ENCODE results near the gene CNN2. TPM values are rescaled to one million over a fixed set of nuclear protein-coding genes. Genes with fewer than 3 reads are reported as not detected.

CNN2 gene
- total and polyA plus RNA-seq, 2 of the 13 experiments (the other 11 are each of a cell fraction or from before 2014, with no cell fraction given): 63.6 to 70.0 TPM

- intact Hi-C loops (cut with micrococcal nuclease; ENCODE audit: unreplicated experiment): no loop called here
- WGBS (ENCODE audit: low lambda C conversion rate): 0% methylated on average over 8 of the region's 27 CpGs
- H3K27me3 ChIP-seq (ENCODE audit: control insufficient read depth in 1 of 2, insufficient read depth in 2 of 2, low read length in 2 of 2): no peaks in the 10 kb centered on the region
- ATAC-seq: peak; percentile 73
- peak overlapping the region; percentile 62 to 79 (median 73) for H3K4me3 ChIP-seq (replicated peaks in 1 of 3; ENCODE audit: insufficient read depth in 1 of 3, low read depth in 2 of 3, low read length in 3 of 3)
- H3K4me1 ChIP-seq (ENCODE audit: insufficient read depth, low read length): peaks cover 30% of the 10 kb centered on the region
- no TSS peak for BruUV-seq (replicated peaks)
- peaks cover 4 to 17% of the 10 kb centered on the region in 2 experiments; a peak in 4 of 5 replicates for H3K36me3 ChIP-seq (replicated peaks in 1 of 2; ENCODE audit: control insufficient read depth in 1 of 2, insufficient read depth in 2 of 2, low read length in 2 of 2)
- FAIRE-seq: peak; percentile 81
- no peaks in the 10 kb centered on the region for H3K79me2 ChIP-seq (ENCODE audit: insufficient read depth, low read length)
- no peaks in the 10 kb centered on the region for H3K9me3 ChIP-seq (ENCODE audit: low read length)
- ChIA-PET CTCF (ENCODE audit: low intra/inter-chr PET ratio, low total read pairs) (no interaction called here), POLR2A (interaction anchor here (0.8 to 4.1 kb wide), 8 partner anchors 8 to 57 kb away, joined by 3 to 71 read pairs (median 4); partner anchors contain the start of gene CNN2)
- H4K20me1 ChIP-seq (ENCODE audit: insufficient read depth, low read length): no peaks in the 10 kb centered on the region
- peak overlapping the region; percentile 23 for H3K27ac ChIP-seq (ENCODE audit: extremely low read length, insufficient read depth, low read length)
- H3K9ac ChIP-seq (ENCODE audit: insufficient read depth, low read depth, low read length): peak overlapping the region; percentile 58
- in situ Hi-C loops (cut with HindIII; ENCODE audit: extremely low pct_ligation_motif_present, low pct_unique_long_range_greater_than_20kb): no loop called here
- H3K4me2 ChIP-seq (ENCODE audit: low read depth, low read length): peak overlapping the region; percentile 98
- H2AFZ ChIP-seq (ENCODE audit: low read length): no peak overlapping the region
- peak; percentile 87 for DNase-seq (ENCODE audit: low spot score)
- TF ChIP-seq ZMYM3 (CRISPR knock-in tag; IDR thresholded peaks at IDR 0.05) (peak; percentile 67; the same call in 1 of the 2 replicates), ARID4A (CRISPR knock-in tag; IDR thresholded peaks at IDR 0.05; ENCODE audit: borderline replicate concordance) (peak; percentile 55; the same call in 1 of the 2 replicates), MAFF (IDR thresholded peaks at IDR 0.05; ENCODE audit: low read depth, low read length) (no peak), SPEN (CRISPR knock-in tag; IDR thresholded peaks at IDR 0.05; ENCODE audit: low read depth) (0 out of 2 replicates have a peak, but pooled peaks have one; percentile 37), MXI1 (IDR thresholded peaks at IDR 0.05; ENCODE audit: borderline replicate concordance, low read depth, low read length) (peak; percentile 48; the same call in 1 of the 3 replicates), PITX1 (CRISPR knock-in tag; IDR thresholded peaks at IDR 0.05) (peak; percentile 96), ZNF629 (CRISPR knock-in tag; conservative IDR thresholded peaks at IDR 0.05) (peak; percentile 96), MEIS2 (CRISPR knock-in tag; IDR thresholded peaks at IDR 0.05) (0 out of 2 replicates have a peak, but pooled peaks have one; percentile 56), ZKSCAN8 (CRISPR knock-in tag; IDR thresholded peaks at IDR 0.05; ENCODE audit: borderline replicate concordance) (peak; percentile 98), PAX8 (CRISPR knock-in tag; IDR thresholded peaks at IDR 0.05; ENCODE audit: borderline replicate concordance) (no peak), AGO1 (IDR thresholded peaks at IDR 0.05; ENCODE audit: low read depth, low read length, poor library complexity, severe bottlenecking) (peak; percentile 24), ZNF841 (CRISPR knock-in tag; IDR thresholded peaks at IDR 0.05; ENCODE audit: borderline replicate concordance) (no peak), RFXAP (CRISPR knock-in tag; IDR thresholded peaks at IDR 0.05; ENCODE audit: borderline replicate concordance) (peak; percentile 36; the same call in 1 of the 2 replicates), MAX (IDR thresholded peaks at IDR 0.05) (peak; percentile 31; the same call in 1 of the 2 replicates), ZNF292 (CRISPR knock-in tag; IDR thresholded peaks at IDR 0.05; ENCODE audit: borderline replicate concordance, low read depth) (peak; percentile 75; the same call in 1 of the 2 replicates), ZEB1 (IDR thresholded peaks at IDR 0.05; ENCODE audit: insufficient replicate concordance, low read depth) (peak; percentile 73)
These were observed 14.3 kb downstream of the CNN2 start for GRCh38 chr19:1040476-1041271.

All from HepG2 (cell line).